Activated CD4-positive, alpha-beta T cell treated with anti-CD3 and anti-CD28 coated beads, Interleukin-2, amount 50 U/mL, for 4 hours (primary cell): Measurements from ENCODE around the gene DDX28.
"Not testable (repeated sequence)": the region's sequence is repeated elsewhere in the genome, so short reads cannot be mapped to it uniquely, and the experiment has no call there.

ENCODE experiments used
- DNase-seq, 2 experiments: peaks; one replicate each; pipeline ENCODE4 v3.0.0-alpha.2; 2020

Gene DDX28

DNA sequence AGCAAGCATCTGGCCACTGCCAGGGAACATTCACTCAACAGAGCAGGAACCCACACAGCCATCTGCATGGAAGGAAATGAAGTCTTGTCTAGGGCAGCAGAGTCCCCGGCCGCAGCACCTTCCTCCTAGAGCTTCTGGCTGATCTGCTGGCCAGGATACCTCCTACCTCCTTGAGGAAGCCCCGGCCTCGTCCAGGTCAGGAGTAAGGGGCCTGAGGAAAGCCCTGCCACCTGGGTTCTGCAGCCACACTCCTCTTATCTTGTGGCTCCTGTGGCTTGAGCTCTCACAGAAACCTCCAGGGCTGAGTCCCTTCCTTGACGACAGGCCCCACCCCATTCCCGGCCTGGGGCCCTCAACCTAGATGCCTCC, 29.0 kb downstream of the DDX28 start:
- DNase-seq: not testable (repeated sequence)

- peak; percentile 66 to 68 for DNase-seq
These were observed 29.6 kb downstream of the DDX28 start for GRCh38 chr16:67993207-67994039.

DNA sequence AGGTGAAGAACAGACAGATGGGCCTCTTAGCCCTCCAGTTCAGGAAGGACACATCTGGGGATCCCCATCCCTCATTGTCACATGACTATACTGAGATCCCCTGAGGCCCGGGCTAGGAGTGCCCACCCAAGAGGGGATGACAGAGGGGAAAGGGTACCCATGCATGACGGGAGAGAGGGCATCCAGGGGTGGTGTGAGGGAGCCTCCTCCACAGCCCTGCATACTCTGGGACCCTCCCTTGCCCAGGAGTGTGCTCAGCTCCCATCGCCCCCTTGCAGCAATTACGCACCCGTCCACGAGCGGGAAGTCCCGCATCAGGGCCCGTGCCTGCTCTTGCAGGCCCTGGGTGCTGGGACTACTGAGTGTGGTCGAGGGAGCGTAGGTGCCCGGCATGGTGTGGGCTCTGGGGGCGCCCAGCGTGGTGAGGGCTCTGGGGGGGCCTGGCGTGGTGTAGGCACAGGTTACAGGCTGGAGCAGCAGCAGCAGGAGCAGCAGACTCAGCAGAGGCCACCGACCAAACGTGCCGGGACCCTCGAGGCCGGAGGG, 30.3 kb downstream of the DDX28 start:
- DNase-seq: no peak

DNA sequence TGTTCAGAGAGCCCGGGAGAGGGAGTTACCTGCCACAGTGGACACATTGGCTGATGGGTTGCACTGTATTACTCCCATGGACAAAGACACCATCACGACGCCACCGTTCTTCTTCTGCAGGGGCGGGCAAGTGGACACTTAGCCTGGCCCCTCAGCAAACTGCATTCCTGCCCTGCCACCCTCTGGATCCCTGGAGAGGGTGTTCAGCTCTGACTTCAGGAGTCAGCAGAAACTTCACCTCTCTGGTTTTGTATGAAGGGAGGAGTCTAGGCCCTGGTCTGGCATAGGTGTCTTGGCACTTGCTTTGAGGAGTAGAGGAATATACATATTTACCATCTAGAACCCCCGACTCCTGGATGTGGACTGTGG, 33.0 kb downstream of the DDX28 start:
- DNase-seq: no peak

DNA sequence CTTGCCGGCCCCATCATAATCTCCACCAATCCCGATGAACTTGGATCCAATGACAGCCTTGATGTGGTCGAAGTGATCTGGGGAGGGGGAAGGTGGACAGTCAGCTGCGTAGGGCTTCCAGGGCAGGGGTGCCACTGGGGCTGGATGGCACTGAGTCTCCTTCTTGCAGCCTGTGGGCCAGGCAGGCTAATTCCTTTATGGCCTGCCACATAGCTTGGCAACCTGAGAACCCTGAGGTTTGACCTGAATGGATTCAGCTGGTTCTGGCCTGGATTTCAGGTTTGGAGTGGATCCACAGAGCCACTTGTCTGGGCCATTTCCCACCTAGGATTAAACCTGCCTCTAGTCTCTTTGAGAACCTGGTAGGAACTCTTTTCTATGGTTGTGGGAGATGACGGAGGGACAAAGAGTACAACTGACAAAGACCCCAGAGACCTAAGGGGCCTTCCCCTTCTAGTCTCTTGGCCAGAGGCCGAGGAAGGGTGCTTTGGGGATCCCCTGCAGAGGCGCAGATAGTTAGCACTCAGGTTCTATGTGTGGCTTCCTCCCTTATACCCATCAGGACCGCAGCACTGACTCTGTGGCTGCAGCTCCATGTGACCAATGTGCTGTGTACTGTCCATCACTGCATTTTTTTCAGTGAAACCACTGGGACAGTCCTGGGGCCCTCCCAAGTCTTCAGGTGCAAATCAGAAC, 33.6 kb downstream of the DDX28 start:
- DNase-seq: no peak

GRCh38 chr16:67988675-67989074, 34.4 kb downstream of the DDX28 start:
- DNase-seq: no peak

GRCh38 chr16:67987460-67988160, 35.4 kb downstream of the DDX28 start:
- DNase-seq: no peak

DNA sequence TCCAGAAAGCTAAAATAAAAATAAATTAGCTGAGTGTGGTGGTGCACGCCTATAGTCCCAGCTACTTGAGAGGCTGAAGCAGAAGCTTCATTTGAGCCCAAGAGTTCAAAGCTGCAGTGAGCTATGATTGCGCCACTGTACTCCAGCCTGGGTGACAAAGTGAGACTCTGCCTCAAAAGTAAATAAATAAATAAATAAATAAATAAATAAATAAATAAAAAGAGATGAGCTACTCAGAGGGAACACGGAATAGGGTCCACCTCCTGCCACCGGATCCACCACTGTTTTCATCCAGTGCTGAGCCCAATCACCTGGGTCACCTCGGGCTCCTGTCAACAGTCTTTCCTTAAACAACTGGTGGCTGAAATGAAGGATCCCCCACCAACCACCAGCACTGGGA, 36.1 kb downstream of the DDX28 start:
- no peak for DNase-seq

GRCh38 chr16:67982011-67982696, 40.9 kb downstream of the DDX28 start:
- no peak for DNase-seq

GRCh38 chr16:67979955-67980678, 42.9 kb downstream of the DDX28 start, which contains the start of gene DPEP3:
Gene DPEP3 (minus strand): TSS chr16:67980499. CDS start chr16:67980380, 119 bp downstream.
- no peak for DNase-seq

DNA sequence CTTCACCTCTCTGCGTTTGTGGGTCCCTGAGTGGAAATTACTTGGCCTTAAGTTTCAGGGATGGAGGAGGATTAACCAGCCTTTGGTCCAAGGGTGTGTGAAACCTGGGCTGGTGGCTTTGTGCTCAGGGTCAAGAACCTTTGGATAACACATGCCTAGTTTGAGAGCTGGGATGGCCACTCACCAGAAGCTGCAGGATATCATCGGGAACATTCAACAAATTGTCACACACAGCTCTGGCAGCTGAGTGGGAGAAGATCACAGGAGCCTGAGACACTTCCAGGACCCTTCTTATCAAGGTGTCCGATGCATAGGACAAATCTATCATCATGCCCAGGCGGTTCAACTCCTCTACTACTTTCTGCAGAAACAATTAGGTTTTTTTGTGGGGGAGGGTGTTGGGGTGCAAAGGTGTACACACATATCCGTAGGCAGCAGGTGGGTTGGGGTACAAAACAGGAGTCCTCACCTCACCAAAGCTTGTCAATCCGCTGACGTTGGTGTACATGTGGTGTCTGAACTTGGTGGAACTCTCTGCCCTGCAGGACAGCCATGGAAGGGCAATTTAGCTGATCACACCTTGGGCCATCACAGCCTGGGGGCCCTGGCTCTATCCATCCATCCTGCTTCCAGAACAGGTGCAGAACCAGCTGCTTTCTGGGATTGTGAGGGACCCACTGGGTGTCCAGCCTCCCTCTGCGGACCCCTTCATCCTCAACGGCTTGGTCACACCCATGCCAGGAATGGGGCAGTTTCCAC, 45.4 kb downstream of the DDX28 start:
- DNase-seq: no peak

- DNase-seq: no peak
These were observed 46.0 kb downstream of the DDX28 start for GRCh38 chr16:67977005-67977404.

DNA sequence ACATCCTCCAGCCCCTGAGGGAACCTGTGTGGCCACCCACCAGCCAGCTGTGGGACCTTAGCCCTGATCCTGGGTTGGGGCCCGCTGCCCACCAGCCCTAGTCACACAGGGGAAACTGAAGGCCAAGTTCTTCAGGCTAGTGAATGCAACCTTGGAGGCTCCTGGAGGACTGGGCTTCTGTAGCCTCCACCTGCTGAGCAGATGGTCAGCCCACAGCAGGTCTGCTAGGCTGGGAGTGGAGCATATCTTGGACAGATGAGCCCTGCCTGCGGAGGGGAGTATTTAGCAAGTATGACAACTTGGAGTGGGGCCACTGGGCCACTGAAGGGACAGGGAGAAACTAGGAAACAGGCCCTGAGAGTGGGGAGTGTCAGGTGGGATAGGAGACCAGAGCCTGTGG, 46.8 kb downstream of the DDX28 start:
- DNase-seq: no peak

DNA sequence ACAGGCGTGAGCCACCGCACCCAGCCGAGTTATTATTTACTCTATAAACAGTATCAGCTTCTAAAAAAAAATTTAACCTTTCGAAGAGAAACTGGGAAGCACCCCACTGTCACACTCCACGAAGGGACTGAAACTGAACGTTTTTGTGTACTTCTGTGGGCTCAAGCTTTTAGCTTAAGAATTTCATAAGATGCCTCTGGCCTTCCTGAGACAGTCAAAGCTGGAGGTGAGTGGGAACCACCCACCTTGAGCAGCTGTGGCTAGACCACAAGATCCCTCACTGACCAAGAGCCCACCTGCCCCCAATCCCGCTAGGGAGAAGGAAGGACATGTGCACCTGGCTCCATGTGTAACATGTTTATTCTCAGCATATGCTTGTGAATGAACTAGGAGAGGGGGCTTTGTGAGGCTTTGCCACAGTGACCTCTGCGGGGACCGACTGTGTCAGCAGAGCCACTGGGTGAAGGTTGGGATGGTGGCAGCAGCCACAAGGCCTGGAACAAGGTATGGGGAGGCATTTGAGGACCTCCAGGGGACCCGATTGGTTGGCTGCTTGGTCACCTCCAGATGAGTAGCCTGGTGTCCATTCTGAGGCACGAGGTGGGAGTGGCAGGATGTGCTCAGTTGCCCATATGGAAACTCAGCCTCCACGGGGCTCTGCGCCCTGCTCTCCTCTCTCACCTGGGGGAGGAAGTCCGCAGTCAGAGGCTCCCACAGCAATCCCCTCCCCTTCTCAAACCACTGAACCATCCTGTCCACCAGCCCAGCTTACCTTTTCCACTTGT, 47.5 kb downstream of the DDX28 start:
- DNase-seq: no peak

DNA sequence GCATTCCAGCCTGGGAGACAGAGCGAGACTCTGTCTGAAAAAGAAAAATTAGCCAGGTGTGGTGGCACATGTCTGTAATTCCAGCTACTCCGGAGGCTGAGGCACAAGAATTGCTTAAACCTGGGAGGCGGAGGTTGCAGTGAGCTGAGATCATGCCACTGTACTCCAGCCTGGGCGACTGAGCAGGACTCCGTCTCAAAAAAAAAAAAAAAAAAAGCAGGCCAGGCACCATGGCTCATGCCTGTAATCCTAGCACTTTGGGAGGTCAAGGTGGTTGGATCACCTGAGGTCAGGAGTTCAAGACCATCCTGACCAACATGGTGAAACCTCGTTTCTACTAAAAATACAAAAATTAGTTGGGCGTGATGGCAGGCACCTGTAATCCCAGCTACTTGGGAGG, 50.7 kb downstream of the DDX28 start:
- DNase-seq: not testable (repeated sequence)

DNA sequence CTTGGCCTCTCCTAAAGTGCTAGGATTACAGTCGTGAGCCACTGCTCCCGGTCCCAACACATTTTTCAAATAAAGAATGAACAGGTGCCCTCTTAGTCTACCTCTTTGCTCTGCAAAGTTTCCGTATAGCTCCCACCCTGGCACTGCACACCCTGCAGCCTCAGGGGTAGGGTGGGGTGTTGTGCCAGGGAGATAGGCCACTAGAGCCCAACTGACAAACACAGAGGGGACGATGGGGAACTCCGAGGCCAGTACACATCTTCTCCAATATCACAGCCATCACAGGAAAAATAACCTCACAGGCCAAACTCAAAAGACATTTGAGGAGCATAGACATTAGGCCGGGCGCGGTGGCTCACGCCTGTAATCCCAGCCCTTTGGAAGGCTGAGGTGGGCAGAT, 51.9 kb downstream of the DDX28 start:
- no peak for DNase-seq
